K562 (cell line): ENCODE data around the gene ANKRD13A. TPM values are rescaled to one million over a fixed set of nuclear protein-coding genes. Genes with fewer than 3 reads are reported as not detected.

Experiments used
- CBFB ChIP-seq: sonication (generic); formaldehyde crosslinking; IDR thresholded peaks from 2 replicates; pipeline ENCODE4 v1.4.0; 2020; ENCODE audit warnings: mild to moderate bottlenecking, missing genetic modification reagents
- ESRRA ChIP-seq: fragments of 450-650 bp; IDR thresholded peaks from 2 replicates; pipeline ENCODE4 v1.6.1; 2014; ENCODE audit warnings: low read depth, mild to moderate bottlenecking, moderate library complexity, borderline replicate concordance
- KAT7 ChIP-seq: sonication (generic); formaldehyde crosslinking; IDR thresholded peaks from 2 replicates; pipeline ENCODE4 v1.8.0; 2022; ENCODE audit warnings: missing genetic modification reagents, mild to moderate bottlenecking, borderline replicate concordance
- KDM5B ChIP-seq: fragments of 200-600 bp; sonication (generic); IDR thresholded peaks from 2 replicates; pipeline ENCODE4 v1.6.1; 2012; ENCODE audit warnings: low read depth, mild to moderate bottlenecking, moderate library complexity, low read length, control low read depth, inconsistent platforms; ENCODE audit not compliant: insufficient replicate concordance
- MXI1 ChIP-seq: IDR thresholded peaks from 2 replicates; pipeline ENCODE4 v1.6.1; 2011; ENCODE audit warnings: low read depth, mild to moderate bottlenecking, improper control_type of control experiment, low read length
- PHF20 ChIP-seq: fragments of 450-650 bp; IDR thresholded peaks from 2 replicates; pipeline ENCODE4 v1.6.1; 2018; ENCODE audit not compliant: partially characterized antibody
- RBM34 ChIP-seq: fragments of 200-400 bp; formaldehyde crosslinking; IDR thresholded peaks from 2 replicates; pipeline ENCODE4 v1.6.1; 2018; ENCODE audit warnings: low read length, borderline replicate concordance; ENCODE audit not compliant: insufficient read depth
- RCOR1 ChIP-seq, 2 experiments: IDR thresholded peaks; 2 replicates each; pipeline ENCODE4 v1.6.1; 2012; ENCODE audit warnings: low read depth in 2 of 2, low read length in 2 of 2, borderline replicate concordance in 1 of 2, improper control_type of control experiment in 1 of 2
- RFX1 ChIP-seq: fragments of 450-650 bp; IDR thresholded peaks from 2 replicates; pipeline ENCODE4 v1.6.1; 2016; ENCODE audit warnings: mild to moderate bottlenecking, moderate library complexity
- TBP ChIP-seq: optimal IDR thresholded peaks from 2 replicates; pipeline ENCODE3; 2011; ENCODE audit warnings: low read depth, low read length, improper control_type of control experiment
- TFAP4 ChIP-seq: sonication (generic); formaldehyde crosslinking; IDR thresholded peaks from 2 replicates; pipeline ENCODE4 v1.8.0; 2022; ENCODE audit warnings: missing genetic modification reagents, mild to moderate bottlenecking, moderate library complexity, borderline replicate concordance
- ZBTB12 ChIP-seq: fragments of 250-450 bp; sonication (Bioruptor Pico); IDR thresholded peaks from 2 replicates; pipeline ENCODE4 v1.4.0; 2020
- ZBTB40 ChIP-seq, 2 experiments: fragments of 450-650 bp in 1 of 2; sonication (generic) in 1 of 2; formaldehyde crosslinking in 1 of 2; IDR thresholded peaks; 2 replicates each; pipeline versions ENCODE4 v1.7.1 to v1.9.0; 2016 to 2022; ENCODE audit warnings: inconsistent platforms in 1 of 2, mild to moderate bottlenecking in 1 of 2, missing genetic modification reagents in 1 of 2
- ZNF668 ChIP-seq: fragments of 250-450 bp; sonication (Bioruptor Pico); IDR thresholded peaks from 2 replicates; pipeline ENCODE4 v1.8.0; 2022; ENCODE audit warnings: mild to moderate bottlenecking, inconsistent platforms
- polyA plus RNA-seq, 8 experiments: library from polyadenylated mRNA; depleted of rRNA in 4 of 8; stranded (reverse) in 5 of 8; unstranded in 3 of 8; fragments of >200 nt; fragmentation: Nextera tagmentation in 2 of 8; fragmentation: Illumina TruSeq in 1 of 8; extraction: Ambion mirVana in 2 of 8; extraction: Trizol in 1 of 8; gene quantifications; 2 replicates each; pipeline versions ENCODE4 v1.2.1 to v1.2.3, GENCODE V29; 2011 to 2014; ENCODE audit warnings: inconsistent platforms in 1 of 8, missing spikeins in 1 of 8
- total RNA-seq, 7 experiments: library from RNA; depleted of rRNA in 6 of 7; stranded (reverse); fragments of >200 nt in 6 of 7; fragmentation: Illumina TruSeq in 2 of 7; extraction: Trizol in 2 of 7; gene quantifications; 2 replicates each; pipeline versions ENCODE4 v1.2.1 to v1.2.3, GENCODE V29; 2011 to 2021; ENCODE audit warnings: low replicate concordance in 1 of 7

The ANKRD13A gene
- total and polyA plus RNA-seq, 9 of the 15 experiments (the other 6 are each of a cell fraction or from before 2014, with no cell fraction given): 5.0 to 55.0 (median 41.5) TPM

- TF ChIP-seq RCOR1 (IDR thresholded peaks at IDR 0.05; ENCODE audit: borderline replicate concordance in 1 of 2, low read depth in 2 of 2, low read length in 2 of 2) (peak in 1 of 2 experiments; percentile 92; a peak in 2 of 4 replicates), CBFB (CRISPR knock-in tag) (no peak), RFX1 (peak; percentile 99), TFAP4 (CRISPR knock-in tag) (peak; percentile 65), ZNF668 (CRISPR knock-in tag) (peak; percentile 76), PHF20 (peak; percentile 97), ZBTB12 (CRISPR knock-in tag) (0 out of 2 replicates have a peak, but pooled peaks have one; percentile 51), ESRRA (peak; percentile 84; the same call in 1 of the 2 replicates), ZBTB40 (IDR thresholded peaks at IDR 0.05) (peak; percentile 99), ZBTB40 (CRISPR knock-in tag; IDR thresholded peaks at IDR 0.05) (no peak), MXI1 (peak; percentile 86), KDM5B (peak; percentile 45), TBP (peak; percentile 55), KAT7 (CRISPR knock-in tag) (0 out of 2 replicates have a peak, but pooled peaks have one; percentile 33), RBM34 (no peak)
Measured at GRCh38 chr12:110048242-110049027, 49.2 kb downstream of the ANKRD13A start, which contains the start of gene C12orf76 (continued).
